NCI-H748 (cell line): ENCODE measurements around the gene MIEF1.

ENCODE experiments used
- DNase-seq: peaks from one replicate; lab custom pipeline; 2025; ENCODE audit not compliant: unreplicated experiment; lab: John Stamatoyannopoulos, UW

MIEF1 gene

GRCh38 chr22:39470451-39471291 is 31.4 kb upstream of the MIEF1 start:
- DNase-seq = no peak

- no peak for DNase-seq
These were observed 30.5 kb upstream of the MIEF1 start for GRCh38 chr22:39471381-39472141.

- no peak for DNase-seq
These were observed 29.2 kb upstream of the MIEF1 start for GRCh38 chr22:39472570-39473556.

GRCh38 chr22:39473851-39474250 is 28.2 kb upstream of the MIEF1 start:
- no peak for DNase-seq

- DNase-seq = no peak
These were observed 27.6 kb upstream of the MIEF1 start for GRCh38 chr22:39474351-39475111.

GRCh38 chr22:39475337-39475736 is 26.8 kb upstream of the MIEF1 start:
- DNase-seq = no peak

- DNase-seq = no peak
These were observed 26.2 kb upstream of the MIEF1 start for GRCh38 chr22:39475902-39476301.

GRCh38 chr22:39476664-39477063 is 25.4 kb upstream of the MIEF1 start:
- no peak for DNase-seq

- no peak for DNase-seq
These were observed 24.5 kb upstream of the MIEF1 start for GRCh38 chr22:39477542-39477941.

GRCh38 chr22:39478441-39478850 is 23.6 kb upstream of the MIEF1 start:
- no peak for DNase-seq

GRCh38 chr22:39479254-39479653 is 22.8 kb upstream of the MIEF1 start:
- no peak for DNase-seq

- no peak for DNase-seq
These were observed 21.5 kb upstream of the MIEF1 start for GRCh38 chr22:39480557-39480956.

GRCh38 chr22:39481054-39481453 is 21.0 kb upstream of the MIEF1 start:
- DNase-seq = no peak

- DNase-seq = no peak
These were observed 20.5 kb upstream of the MIEF1 start for GRCh38 chr22:39481595-39481994.

GRCh38 chr22:39482768-39483167 is 19.3 kb upstream of the MIEF1 start:
- no peak for DNase-seq

GRCh38 chr22:39486951-39487825 is 14.9 kb upstream of the MIEF1 start:
- no peak for DNase-seq

- DNase-seq = no peak
These were observed 14.1 kb upstream of the MIEF1 start for GRCh38 chr22:39487826-39488520.

GRCh38 chr22:39488563-39489083 is 13.5 kb upstream of the MIEF1 start:
- DNase-seq = no peak
